Stimulated activated CD8-positive, alpha-beta memory T cell treated with anti-CD3 and anti-CD28 coated beads, Interleukin-12 subunit alpha, Interleukin-12 subunit beta, amount 100 ng/mL, for 24 hours (primary cell): ENCODE measurements around the gene PSAPL1.

Source experiments
- DNase-seq: peaks from one replicate; pipeline ENCODE4 v3.0.0-alpha.2; 2020; ENCODE audit errors: extremely low read depth

Gene PSAPL1

DNA sequence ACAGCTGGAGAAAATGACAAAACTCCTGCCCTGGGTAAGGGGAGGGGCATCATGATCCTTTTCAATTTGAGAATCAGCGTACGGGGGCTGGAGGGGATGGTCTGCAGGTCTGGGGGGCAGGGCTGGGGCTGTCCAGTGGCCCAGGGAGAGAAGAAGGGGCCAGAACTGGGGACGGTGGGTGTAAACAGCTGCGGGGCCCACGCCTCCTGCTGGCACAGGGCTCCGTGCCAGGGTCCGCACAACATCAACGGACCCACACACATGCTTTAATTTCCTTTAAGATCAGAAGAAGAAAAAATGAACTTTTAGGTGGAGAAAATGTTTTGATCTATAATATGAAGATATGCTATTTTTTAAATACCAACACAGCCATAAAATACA, 52.1 kb downstream of the PSAPL1 start:
- no peak for DNase-seq

DNA sequence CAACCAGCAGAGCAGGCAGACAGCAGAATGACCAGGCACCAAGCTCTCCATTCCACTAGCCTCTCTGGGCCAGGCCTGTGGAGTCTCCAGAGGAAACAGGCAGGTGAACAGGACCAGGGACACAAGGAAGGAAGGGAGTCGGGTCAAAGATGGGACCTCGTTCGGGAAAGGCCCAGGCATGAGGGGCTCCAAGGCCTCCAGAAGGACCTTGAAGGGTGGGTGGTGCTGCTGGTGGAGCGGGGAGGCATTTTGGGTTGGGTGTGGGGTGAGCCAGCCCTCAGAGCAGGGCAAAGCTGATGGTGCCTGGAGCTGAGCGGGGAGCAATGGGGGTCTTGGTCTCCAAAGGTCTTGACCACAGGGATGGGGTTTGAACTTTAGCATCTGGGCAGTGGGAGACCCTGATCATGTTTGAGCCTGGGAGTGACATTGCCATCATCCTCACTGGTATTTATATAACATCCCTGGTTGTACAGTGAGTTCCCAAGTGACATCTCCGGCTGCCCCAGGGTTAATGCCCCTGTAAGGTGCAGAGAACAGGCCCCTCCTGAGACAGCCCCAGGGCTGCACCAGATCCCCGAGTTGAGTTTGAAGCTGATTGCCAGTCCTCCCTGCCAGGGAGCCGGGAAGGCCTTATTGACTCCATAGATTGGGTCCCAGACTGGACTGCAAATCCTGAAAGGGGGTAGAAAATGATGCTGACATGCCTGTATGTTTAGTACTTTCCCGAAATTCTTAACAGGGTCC, 52.7 kb downstream of the PSAPL1 start:
- DNase-seq = no peak

DNA sequence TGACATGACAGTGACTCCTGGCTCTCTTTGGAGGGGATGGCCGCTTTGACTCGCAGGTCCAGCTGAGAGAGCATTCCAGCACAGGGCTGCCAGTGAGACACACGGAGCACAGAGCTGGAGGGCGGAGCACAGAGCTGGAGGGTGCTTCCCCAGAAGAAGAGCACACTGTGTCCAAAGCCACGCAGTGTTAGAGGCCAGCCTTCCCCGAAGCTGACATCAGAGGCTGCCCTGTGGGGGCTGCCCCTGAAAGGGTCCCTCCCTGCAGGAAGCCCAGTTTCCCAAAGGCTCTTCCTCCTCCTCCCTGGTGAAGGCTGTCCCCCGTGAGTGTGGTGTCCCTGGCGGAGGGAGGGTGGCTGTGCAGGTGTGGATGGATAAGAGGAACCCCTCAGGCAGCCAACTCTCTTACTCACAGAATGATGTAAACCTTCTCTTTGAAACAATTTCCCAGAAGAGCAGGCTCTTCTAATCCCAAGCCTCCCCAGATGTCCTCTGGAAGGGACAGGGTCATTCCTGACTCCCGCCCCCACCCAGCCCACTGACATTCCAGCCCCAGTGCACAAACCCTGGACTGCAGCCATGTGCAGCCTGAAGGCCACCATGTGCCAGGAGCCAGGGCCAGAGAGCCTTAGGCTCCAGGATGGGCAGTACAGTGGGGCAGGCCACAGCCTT, 53.4 kb downstream of the PSAPL1 start:
- DNase-seq = no peak
